Right cardiac atrium (tissue), 5 donors: Measurements from ENCODE around the gene ADAMTS6. TPM values are rescaled to one million over a fixed set of nuclear protein-coding genes. Genes with fewer than 3 reads are reported as not detected.
"Not testable (repeated sequence)": the region's sequence is repeated elsewhere in the genome, so short reads cannot be mapped to it uniquely, and the experiment has no call there.

Source experiments
- ATAC-seq, 2 donors: fragments of 200-7000 bp; cut with Tn5 transposase; one replicate each; pipeline versions ENCODE4 v1.8.0 to v1.9.1; 2020; ENCODE audit warnings: moderate library complexity in 2 of 2, mild to moderate bottlenecking in 1 of 2
- DNase-seq, 3 donors: peaks; one replicate each; pipeline ENCODE4 v3.0.0-alpha.2; 2020
- H3K27ac ChIP-seq: one replicate; pipeline ENCODE4 v1.5.1; 2013; ENCODE audit warnings: mild to moderate bottlenecking, low read length, control low read depth, moderate library complexity
- H3K27me3 ChIP-seq: one replicate; pipeline ENCODE4 v1.6.1; 2013; ENCODE audit not compliant: control insufficient read depth, insufficient read depth
- H3K4me1 ChIP-seq: one replicate; pipeline ENCODE4 v1.6.1; 2013; ENCODE audit warnings: low read length; ENCODE audit not compliant: control insufficient read depth, insufficient read depth
- H3K4me3 ChIP-seq: one replicate; pipeline ENCODE4 v1.5.1; 2013; ENCODE audit warnings: low read length, control low read depth
- H3K9me3 ChIP-seq: one replicate; pipeline ENCODE4 v1.6.1; 2013; ENCODE audit warnings: low read length; ENCODE audit not compliant: control insufficient read depth
- WGBS: extraction: QIAGEN DNeasy Blood & Tissue Kit; methylation state at CpG from one replicate; pipeline ENCODE4 v1.1.7; 2013; 5-methylcytosine and 5-hydroxymethylcytosine counted together
- intact Hi-C, 4 donors: fragments of 100-400 bp; cut with DNase I; formaldehyde crosslinking; loops; one replicate each; pipeline versions ENCODE4 v1.11.0 to v1.14.0; 2022 to 2023
- polyA plus RNA-seq: library from polyadenylated mRNA; stranded (reverse); fragments of 200-250 nt; gene quantifications from one replicate; pipeline ENCODE4 v1.2.3, GENCODE V29; 2013
- total RNA-seq, 4 donors: library from RNA; stranded (reverse); fragmentation: NEBNext Ultra II Directional; extraction: Animal tissue kit (Norgen Biotek cat#: 25700); gene quantifications; one replicate each; pipeline ENCODE4 v1.2.1, GENCODE V29; 2021
- donor health status: healthy with polysubstance abuse.
- donor health status: DM: no; HTN: yes; CAD: no.
- donor health status: DM: no; HTN: no; CAD: no.
- donor health status: DM: no; HTN: yes; CAD: no; lungs with severe emphysema.
- donor health status: DM: yes; HTN: yes; CAD: no.

The ADAMTS6 gene
- total and polyA plus RNA-seq, 5 donors, result 0.29 to 1.8 (median 1.1) TPM

- DNase-seq (no peak), ATAC-seq (no peak)
- Histone ChIP-seq H3K27ac (no peak overlapping the region), H3K4me1 (no peaks in the 10 kb centered on the region), H3K27me3 (no peaks in the 10 kb centered on the region), H3K9me3 (no peaks in the 10 kb centered on the region), H3K4me3 (no peak overlapping the region)
- intact Hi-C loops, result no loop called here
- WGBS, result 72% methylated on average over 1 of the region's 1 CpG
Observed at GRCh38 chr5:65327582-65327981, 154.1 kb downstream of the ADAMTS6 start.

- no peak overlapping the region for H3K4me3 ChIP-seq
- intact Hi-C loops, result no loop called here
- H3K27ac ChIP-seq, result no peak overlapping the region
- DNase-seq (no peak), ATAC-seq (no peak)
- 94% methylated on average over 1 of the region's 1 CpG for WGBS
- H3K9me3 ChIP-seq, result no peaks in the 10 kb centered on the region
- no peaks in the 10 kb centered on the region for H3K4me1 ChIP-seq
- no peaks in the 10 kb centered on the region for H3K27me3 ChIP-seq
Observed at GRCh38 chr5:65326922-65327321, 154.8 kb downstream of the ADAMTS6 start.

GRCh38 chr5:65324226-65324625, 157.5 kb downstream of the ADAMTS6 start:
- intact Hi-C loops, result no loop called here
- Histone ChIP-seq H3K9me3 (no peaks in the 10 kb centered on the region), H3K27ac (no peak overlapping the region), H3K27me3 (no peaks in the 10 kb centered on the region), H3K4me3 (no peak overlapping the region), H3K4me1 (no peaks in the 10 kb centered on the region)
- ATAC-seq (no peak), DNase-seq (no peak)
- WGBS, result 98% methylated on average over 1 of the region's 1 CpG

- DNase-seq, intact Hi-C loops, H3K27me3 ChIP-seq, H3K4me3 ChIP-seq, H3K4me1 ChIP-seq, H3K27ac ChIP-seq, ATAC-seq, H3K9me3 ChIP-seq: not testable (repeated sequence)
- 96% methylated on average over 1 of the region's 1 CpG for WGBS
Observed at GRCh38 chr5:65320704-65321103, 161.0 kb downstream of the ADAMTS6 start.

GRCh38 chr5:65320250-65320649, 161.5 kb downstream of the ADAMTS6 start:
- intact Hi-C loops, result no loop called here
- H3K27ac ChIP-seq, result no peak overlapping the region
- ATAC-seq, result no peak
- H3K27me3 ChIP-seq, result no peaks in the 10 kb centered on the region
- DNase-seq, result no peak
- no peaks in the 10 kb centered on the region for H3K9me3 ChIP-seq
- no peak overlapping the region for H3K4me3 ChIP-seq
- H3K4me1 ChIP-seq, result no peaks in the 10 kb centered on the region
- 97% methylated on average over 2 of the region's 2 CpGs for WGBS

- H3K4me1 ChIP-seq, result no peaks in the 10 kb centered on the region
- H3K27ac ChIP-seq, result no peak overlapping the region
- 89% methylated on average over 1 of the region's 1 CpG for WGBS
- no peaks in the 10 kb centered on the region for H3K9me3 ChIP-seq
- ATAC-seq (no peak), DNase-seq (no peak)
- H3K27me3 ChIP-seq, result no peaks in the 10 kb centered on the region
- no peak overlapping the region for H3K4me3 ChIP-seq
- intact Hi-C loops, result no loop called here
Observed at GRCh38 chr5:65307931-65308330, 173.8 kb downstream of the ADAMTS6 start.

GRCh38 chr5:65307088-65307487, 174.6 kb downstream of the ADAMTS6 start:
- H3K27me3 ChIP-seq, result no peaks in the 10 kb centered on the region
- WGBS, result 86% methylated on average over 3 of the region's 3 CpGs
- ATAC-seq, result no peak
- no peak overlapping the region for H3K27ac ChIP-seq
- DNase-seq, result no peak
- intact Hi-C loops, result no loop called here
- no peaks in the 10 kb centered on the region for H3K4me1 ChIP-seq
- H3K4me3 ChIP-seq, result no peak overlapping the region
- no peaks in the 10 kb centered on the region for H3K9me3 ChIP-seq

- WGBS, result 81% methylated on average over 3 of the region's 3 CpGs
- intact Hi-C loops, result no loop called here
- no peaks in the 10 kb centered on the region for H3K9me3 ChIP-seq
- ATAC-seq, result no peak
- H3K27me3 ChIP-seq, result no peaks in the 10 kb centered on the region
- H3K4me3 ChIP-seq, result no peak overlapping the region
- DNase-seq, result no peak
- no peaks in the 10 kb centered on the region for H3K4me1 ChIP-seq
- H3K27ac ChIP-seq, result no peak overlapping the region
Observed at GRCh38 chr5:65305913-65306312, 175.8 kb downstream of the ADAMTS6 start.

GRCh38 chr5:65299861-65300260, 181.9 kb downstream of the ADAMTS6 start:
- DNase-seq (no peak), ATAC-seq (no peak)
- H3K9me3 ChIP-seq, result no peaks in the 10 kb centered on the region
- no peaks in the 10 kb centered on the region for H3K27me3 ChIP-seq
- H3K27ac ChIP-seq, result no peak overlapping the region
- 80% methylated on average over 3 of the region's 3 CpGs for WGBS
- H3K4me3 ChIP-seq, result no peak overlapping the region
- intact Hi-C loops, result no loop called here
- H3K4me1 ChIP-seq, result no peaks in the 10 kb centered on the region

GRCh38 chr5:65296067-65296466, 185.7 kb downstream of the ADAMTS6 start:
- no peaks in the 10 kb centered on the region for H3K4me1 ChIP-seq
- H3K4me3 ChIP-seq, result no peak overlapping the region
- intact Hi-C loops, result no loop called here
- DNase-seq (no peak), ATAC-seq (no peak)
- H3K27me3 ChIP-seq, result no peaks in the 10 kb centered on the region
- no peaks in the 10 kb centered on the region for H3K9me3 ChIP-seq
- no peak overlapping the region for H3K27ac ChIP-seq
- 90% methylated on average over 1 of the region's 1 CpG for WGBS

DNA sequence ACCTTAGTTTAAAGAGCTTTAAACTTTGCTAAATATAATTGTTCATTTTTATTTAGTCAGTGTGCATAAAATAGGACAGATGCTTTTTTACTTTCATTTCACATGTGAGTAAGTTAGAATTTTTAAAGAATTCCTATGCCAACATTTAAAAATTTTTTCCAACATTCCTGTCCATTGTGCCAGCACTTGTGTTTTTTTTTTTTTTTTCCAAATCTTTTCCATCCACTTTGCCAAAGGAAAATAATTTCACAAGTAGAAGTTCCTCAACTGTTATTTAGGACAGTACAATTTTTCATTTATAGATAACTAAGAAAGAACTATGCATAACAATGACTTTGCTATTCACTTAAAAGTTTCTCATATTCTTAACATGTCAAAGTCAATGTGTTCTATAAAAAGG, 189.5 kb downstream of the ADAMTS6 start:
- Histone ChIP-seq H3K27ac (no peak overlapping the region), H3K4me3 (no peak overlapping the region), H3K9me3 (no peaks in the 10 kb centered on the region), H3K27me3 (no peaks in the 10 kb centered on the region), H3K4me1 (no peaks in the 10 kb centered on the region)
- ATAC-seq (no peak), DNase-seq (no peak)
- intact Hi-C loops, result no loop called here

- Histone ChIP-seq H3K27ac (no peak overlapping the region), H3K9me3 (no peaks in the 10 kb centered on the region), H3K4me3 (no peak overlapping the region), H3K27me3 (no peaks in the 10 kb centered on the region), H3K4me1 (no peaks in the 10 kb centered on the region)
- intact Hi-C loops, result no loop called here
- WGBS, result 97% methylated on average over 1 of the region's 1 CpG
- no peak for ATAC-seq
- DNase-seq, result no peak
Observed at GRCh38 chr5:65290677-65291076, 191.0 kb downstream of the ADAMTS6 start.
